ENCODE data around the gene ERVH48-1. TPM values are rescaled to one million over a fixed set of nuclear protein-coding genes. Genes with fewer than 3 reads are reported as not detected.

ERVH48-1 gene
- total and polyA plus RNA-seq, 2 of the 8 experiments (the other 6 are each of a cell fraction or from before 2014, with no cell fraction given), result 4.2 to 17.7 TPM

GRCh38 chr21:42931560-42932235 lies 6.3 kb upstream of the ERVH48-1 start (continued):
- TF ChIP-seq CHD7 (IDR thresholded peaks at IDR 0.05; ENCODE audit: insufficient replicate concordance, low read length), result no peak
- no peak for TF ChIP-seq MAFK (IDR thresholded peaks at IDR 0.05; ENCODE audit: low read depth, low read length)
- TF ChIP-seq CHD2 (IDR thresholded peaks at IDR 0.05; ENCODE audit: low read length), result no peak
- TF ChIP-seq TEAD4 (IDR thresholded peaks at IDR 0.05; ENCODE audit: low read depth, low read length), result no peak
- TF ChIP-seq JUN (IDR thresholded peaks at IDR 0.05; ENCODE audit: low read depth, low read length), result no peak
- no peak for TF ChIP-seq POU5F1 (IDR thresholded peaks at IDR 0.05; ENCODE audit: low read depth, low read length)
- TF ChIP-seq BCL11A (IDR thresholded peaks at IDR 0.05; ENCODE audit: low read depth in 2 of 2, low read length in 2 of 2), result no peak
